Tibial nerve (tissue), 3 donors: Measurements from ENCODE around the gene TENT4A.

ENCODE experiments used
- POLR2A ChIP-seq, 2 donors: fragments of 450-650 bp; IDR thresholded peaks; one replicate each; pipeline ENCODE4 v1.6.1; 2017; ENCODE audit warnings: antibody characterized with exemption in 2 of 2, mild to moderate bottlenecking in 2 of 2, moderate library complexity in 2 of 2
- TF ChIP-seq, protein P1 (sequence below), 5 experiments: fragments of 200-600 bp in 3 of 5; fragments of 450-650 bp in 2 of 5; sonication (generic) in 3 of 5; IDR thresholded peaks; one replicate each; pipeline ENCODE4 v1.5.1; 2016 to 2019; ENCODE audit warnings: antibody characterized with exemption in 5 of 5, mild to moderate bottlenecking in 3 of 5, moderate library complexity in 2 of 5

DNA sequence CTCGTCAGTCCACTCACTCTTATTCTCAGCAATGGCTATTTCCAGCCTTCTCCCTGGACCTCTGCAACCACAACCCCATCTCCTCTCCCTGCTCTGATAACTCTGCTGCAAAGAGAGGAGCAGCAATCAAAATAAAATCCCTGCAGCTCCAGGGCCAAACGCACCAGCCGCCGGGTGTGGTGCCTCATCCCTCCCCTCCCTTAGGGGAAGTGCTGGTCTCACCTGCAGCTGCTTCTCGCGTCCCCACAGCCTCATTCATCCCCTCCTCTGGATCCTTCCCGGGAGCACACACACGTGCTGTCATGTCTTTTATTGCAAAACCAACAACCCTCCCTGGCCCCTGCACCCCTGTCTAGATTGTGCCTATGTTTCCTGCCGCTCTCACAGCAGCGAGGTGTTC, 77.8 kb downstream of the TENT4A start:
- no peak for TF ChIP-seq POLR2A (IDR thresholded peaks at IDR 0.05)
- TF ChIP-seq, protein P1, sequence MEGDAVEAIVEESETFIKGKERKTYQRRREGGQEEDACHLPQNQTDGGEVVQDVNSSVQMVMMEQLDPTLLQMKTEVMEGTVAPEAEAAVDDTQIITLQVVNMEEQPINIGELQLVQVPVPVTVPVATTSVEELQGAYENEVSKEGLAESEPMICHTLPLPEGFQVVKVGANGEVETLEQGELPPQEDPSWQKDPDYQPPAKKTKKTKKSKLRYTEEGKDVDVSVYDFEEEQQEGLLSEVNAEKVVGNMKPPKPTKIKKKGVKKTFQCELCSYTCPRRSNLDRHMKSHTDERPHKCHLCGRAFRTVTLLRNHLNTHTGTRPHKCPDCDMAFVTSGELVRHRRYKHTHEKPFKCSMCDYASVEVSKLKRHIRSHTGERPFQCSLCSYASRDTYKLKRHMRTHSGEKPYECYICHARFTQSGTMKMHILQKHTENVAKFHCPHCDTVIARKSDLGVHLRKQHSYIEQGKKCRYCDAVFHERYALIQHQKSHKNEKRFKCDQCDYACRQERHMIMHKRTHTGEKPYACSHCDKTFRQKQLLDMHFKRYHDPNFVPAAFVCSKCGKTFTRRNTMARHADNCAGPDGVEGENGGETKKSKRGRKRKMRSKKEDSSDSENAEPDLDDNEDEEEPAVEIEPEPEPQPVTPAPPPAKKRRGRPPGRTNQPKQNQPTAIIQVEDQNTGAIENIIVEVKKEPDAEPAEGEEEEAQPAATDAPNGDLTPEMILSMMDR (IDR thresholded peaks at IDR 0.05): no peak
